LNCaP clone FGC (cell line): Measurements from ENCODE around the gene COL4A2.

Experiments
- DNase-seq: peaks from one replicate; pipeline ENCODE4 v3.0.0-alpha.2; 2011; ENCODE audit warnings: low read depth
- H3K4me3 ChIP-seq: 2 replicates; pipeline ENCODE4 v1.5.1; 2011; ENCODE audit warnings: mild to moderate bottlenecking, low read depth, low read length, control low read depth
- TF ChIP-seq, protein P1 (sequence below): IDR thresholded peaks from 2 replicates; pipeline ENCODE4 v1.5.1; 2012; ENCODE audit warnings: mild to moderate bottlenecking; ENCODE audit not compliant: control insufficient read depth, insufficient read depth; ENCODE audit errors: extremely low read depth

The COL4A2 gene

DNA sequence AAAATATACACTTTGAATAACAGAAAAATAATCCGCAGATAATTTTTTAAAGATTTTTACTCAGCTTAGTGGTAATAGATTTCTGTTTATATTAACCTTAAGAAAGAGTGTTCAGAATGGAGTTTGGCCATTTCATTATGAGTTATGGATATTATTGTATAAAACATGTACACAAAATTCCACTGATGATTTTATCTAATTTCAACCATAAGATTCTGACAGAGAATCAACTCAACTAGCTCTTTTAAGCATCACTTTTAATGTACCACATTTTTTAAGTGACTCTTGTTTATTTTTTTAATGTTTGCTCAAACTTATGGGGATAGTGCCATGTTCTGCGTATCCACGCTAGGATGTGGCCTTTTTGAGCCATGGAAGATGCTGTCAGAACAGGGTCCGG is 75.7 kb downstream of the COL4A2 start:
- TF ChIP-seq, protein P1, sequence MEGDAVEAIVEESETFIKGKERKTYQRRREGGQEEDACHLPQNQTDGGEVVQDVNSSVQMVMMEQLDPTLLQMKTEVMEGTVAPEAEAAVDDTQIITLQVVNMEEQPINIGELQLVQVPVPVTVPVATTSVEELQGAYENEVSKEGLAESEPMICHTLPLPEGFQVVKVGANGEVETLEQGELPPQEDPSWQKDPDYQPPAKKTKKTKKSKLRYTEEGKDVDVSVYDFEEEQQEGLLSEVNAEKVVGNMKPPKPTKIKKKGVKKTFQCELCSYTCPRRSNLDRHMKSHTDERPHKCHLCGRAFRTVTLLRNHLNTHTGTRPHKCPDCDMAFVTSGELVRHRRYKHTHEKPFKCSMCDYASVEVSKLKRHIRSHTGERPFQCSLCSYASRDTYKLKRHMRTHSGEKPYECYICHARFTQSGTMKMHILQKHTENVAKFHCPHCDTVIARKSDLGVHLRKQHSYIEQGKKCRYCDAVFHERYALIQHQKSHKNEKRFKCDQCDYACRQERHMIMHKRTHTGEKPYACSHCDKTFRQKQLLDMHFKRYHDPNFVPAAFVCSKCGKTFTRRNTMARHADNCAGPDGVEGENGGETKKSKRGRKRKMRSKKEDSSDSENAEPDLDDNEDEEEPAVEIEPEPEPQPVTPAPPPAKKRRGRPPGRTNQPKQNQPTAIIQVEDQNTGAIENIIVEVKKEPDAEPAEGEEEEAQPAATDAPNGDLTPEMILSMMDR = no peak
- H3K4me3 ChIP-seq = no peak overlapping the region
- DNase-seq = no peak

DNA sequence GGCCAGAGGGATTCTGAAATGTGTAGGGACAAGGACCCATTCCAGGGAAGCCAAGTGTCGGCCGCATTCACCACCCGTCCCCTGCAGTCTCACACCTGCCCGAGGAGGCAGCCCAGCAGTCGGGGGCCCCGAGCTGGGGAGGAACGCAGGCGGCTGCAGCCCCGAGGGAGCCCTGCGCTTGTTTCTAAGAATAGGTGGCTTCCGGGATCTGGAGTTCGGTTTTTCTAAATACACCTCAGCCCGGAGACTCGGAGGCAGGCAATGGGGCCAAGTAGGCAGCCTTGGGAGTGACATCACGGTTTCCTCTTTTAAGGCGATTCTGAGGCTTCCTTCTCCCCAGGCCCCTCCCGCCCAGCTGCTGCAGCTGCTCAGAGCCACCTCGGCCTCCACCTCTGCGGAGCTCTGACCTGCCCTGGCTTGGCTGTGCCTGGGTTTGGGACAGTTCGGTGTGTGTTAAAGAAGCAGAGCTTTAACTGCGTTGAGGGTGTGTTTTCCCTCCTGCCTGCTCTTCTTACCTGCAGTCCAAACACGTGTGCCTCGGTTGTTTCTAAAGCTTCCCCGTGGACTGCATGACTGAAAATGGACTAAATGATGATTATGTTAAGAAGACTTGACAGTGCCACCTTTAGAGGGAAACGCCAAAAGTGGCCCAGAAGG is 80.5 kb downstream of the COL4A2 start:
- TF ChIP-seq, protein P1 = no peak
- DNase-seq = no peak
- H3K4me3 ChIP-seq = no peak overlapping the region

DNA sequence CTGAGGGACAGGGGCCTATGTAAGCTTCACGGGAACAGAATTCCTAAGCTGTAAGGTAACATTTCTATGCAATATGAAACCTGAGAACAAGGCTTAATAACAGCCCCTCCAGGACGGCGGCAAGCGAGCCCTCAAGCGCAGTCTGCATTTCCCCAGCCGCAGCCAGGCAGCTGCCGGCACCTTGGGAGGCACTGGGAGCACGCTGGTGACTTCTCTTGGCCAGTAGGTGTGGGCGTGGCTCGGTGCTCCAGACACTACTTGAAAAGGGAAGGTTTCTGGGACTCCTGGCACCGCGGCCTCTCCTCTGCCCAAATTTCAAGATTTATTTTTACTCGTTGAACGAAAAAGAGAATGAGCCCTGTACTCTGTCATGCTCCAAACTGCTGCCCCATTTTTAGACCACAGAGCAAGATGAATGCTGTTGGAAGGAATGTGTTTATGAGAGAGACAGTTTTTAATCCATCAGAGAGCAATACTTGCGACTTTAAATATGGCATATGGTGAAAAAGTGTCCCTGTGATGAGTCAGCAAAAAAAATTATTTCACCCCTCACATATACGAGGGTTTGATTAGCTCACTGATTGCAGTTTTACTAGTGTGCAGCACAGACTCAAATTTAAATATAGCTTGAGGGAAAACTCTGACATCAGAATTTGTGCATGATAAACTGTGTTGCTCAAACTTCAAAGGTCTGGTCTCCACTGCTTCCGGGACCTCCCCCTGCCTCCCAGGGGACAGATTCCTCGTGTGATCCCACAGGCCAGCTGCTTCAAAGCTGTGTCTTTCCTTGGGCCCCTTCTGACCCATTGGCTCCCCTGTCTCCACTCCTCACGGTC is 81.2 kb downstream of the COL4A2 start:
- TF ChIP-seq, protein P1 = no peak
- H3K4me3 ChIP-seq = no peak overlapping the region
- no peak for DNase-seq

DNA sequence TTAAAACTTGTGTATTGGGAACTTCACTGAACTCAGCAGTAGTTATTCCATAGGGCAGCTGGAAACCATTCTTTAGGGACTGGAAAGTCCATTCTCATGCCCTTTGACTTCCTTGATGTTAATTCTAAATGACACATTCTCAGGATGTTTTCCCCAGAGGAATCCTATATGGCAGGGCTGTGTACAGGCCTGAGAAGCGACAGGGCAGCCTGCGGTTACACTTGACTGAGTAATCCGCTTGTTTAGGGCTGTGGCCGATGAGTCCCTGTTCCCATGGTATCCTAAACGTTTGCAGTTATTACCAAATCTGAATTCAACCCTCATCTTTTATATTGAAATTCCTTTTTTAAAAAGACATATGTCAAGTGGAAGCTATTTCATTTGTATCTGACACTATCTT is 83.5 kb downstream of the COL4A2 start:
- no peak overlapping the region for H3K4me3 ChIP-seq
- TF ChIP-seq, protein P1 = no peak
- DNase-seq = no peak

GRCh38 chr13:110391273-110391672 is 84.2 kb downstream of the COL4A2 start:
- TF ChIP-seq, protein P1 = no peak
- H3K4me3 ChIP-seq = no peak overlapping the region
- DNase-seq = no peak

DNA sequence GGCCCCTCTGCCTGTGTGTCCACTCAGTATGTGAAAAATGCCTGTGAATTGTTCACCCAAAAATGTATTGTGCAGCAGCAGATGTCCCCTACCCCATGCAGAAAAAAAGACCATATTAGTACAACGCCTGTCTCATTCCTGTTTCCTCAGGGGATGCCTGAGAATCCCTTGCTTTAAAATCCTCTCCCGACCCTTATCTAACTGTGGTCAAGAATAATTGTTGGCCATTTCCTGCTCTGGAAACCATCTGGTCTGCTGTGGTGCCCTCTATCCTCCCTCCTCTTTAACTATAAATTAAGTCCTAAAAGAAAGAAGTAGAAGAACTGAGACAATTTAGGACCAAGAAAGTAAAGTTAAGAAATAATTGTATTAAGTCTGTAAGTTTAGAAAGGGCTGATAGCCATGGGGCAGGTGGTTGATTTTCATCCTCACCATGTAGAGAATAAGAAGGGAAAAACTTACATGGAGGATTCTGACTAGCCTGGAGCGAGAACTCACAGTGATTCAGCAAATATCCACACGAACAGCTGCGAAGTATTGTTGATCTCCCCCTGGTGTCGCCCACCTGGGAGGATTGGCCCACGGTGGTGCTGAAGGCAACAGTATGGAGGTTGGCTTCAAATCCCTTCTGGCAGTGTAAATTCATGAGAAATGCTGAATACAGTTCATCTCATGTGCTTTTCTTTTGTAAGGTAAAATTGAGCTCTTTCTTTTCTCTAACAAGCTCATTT is 85.6 kb downstream of the COL4A2 start:
- H3K4me3 ChIP-seq = no peak overlapping the region
- no peak for DNase-seq
- TF ChIP-seq, protein P1 = no peak
